ENCODE data around the gene DYNC2H1. TPM values are rescaled to one million over a fixed set of nuclear protein-coding genes. Genes with fewer than 3 reads are reported as not detected.
A peak's percentile ranks its signal among the peaks of the same experiment; 100 is the strongest.

Gene DYNC2H1
- total and polyA plus RNA-seq, 2 donors (not counting 1 experiment from before 2014, with no cell fraction given), result 20.1 to 65.9 TPM

- DNase-seq (ENCODE audit: low read depth in 2 of 2), result peak in 1 of 2 donors; percentile 10
- TF ChIP-seq EZH2 (IDR thresholded peaks at IDR 0.05; ENCODE audit: low read length, missing control alignments) (no peak), CTCF (conservative IDR thresholded peaks at IDR 0.05 in 1 of 2, IDR thresholded peaks at IDR 0.05 in 1 of 2; ENCODE audit: low read depth in 1 of 2, low read length in 2 of 2) (no peak)
- H3K4me1 ChIP-seq (ENCODE audit: control insufficient read depth, extremely low read depth, insufficient read depth, low read length), result no peaks in the 10 kb centered on the region
- H3K79me2 ChIP-seq (ENCODE audit: control insufficient read depth, insufficient read depth, low read length), result no peaks in the 10 kb centered on the region
- H3K9me3 ChIP-seq (ENCODE audit: control insufficient read depth, insufficient read depth, low read depth, low read length), result no peaks in the 10 kb centered on the region
- no peaks in the 10 kb centered on the region for H3K36me3 ChIP-seq (ENCODE audit: control insufficient read depth, insufficient read depth, low read length)
- no peak overlapping the region for H3K4me2 ChIP-seq (ENCODE audit: extremely low read depth, insufficient read depth, low read length)
- H3K27me3 ChIP-seq (ENCODE audit: control insufficient read depth, insufficient read depth, low read length), result no peaks in the 10 kb centered on the region
- no peak overlapping the region for H3K27ac ChIP-seq (ENCODE audit: insufficient read depth, low read length)
- H4K20me1 ChIP-seq (ENCODE audit: control insufficient read depth, extremely low read depth, insufficient read depth, low read length), result no peaks in the 10 kb centered on the region
- no peak overlapping the region for H3K4me3 ChIP-seq (replicated peaks in 1 of 4; ENCODE audit: control extremely low read depth in 1 of 4, insufficient read depth in 1 of 4, low read depth in 3 of 4, low read length in 4 of 4)
- H2AFZ ChIP-seq (ENCODE audit: low read length), result no peak overlapping the region
- no peak overlapping the region for H3K9ac ChIP-seq (ENCODE audit: insufficient read depth, low read length)
Observed at GRCh38 chr11:103465555-103466140, 356.4 kb downstream of the DYNC2H1 start.

- H3K36me3 ChIP-seq (ENCODE audit: control insufficient read depth, insufficient read depth, low read length), result no peaks in the 10 kb centered on the region
- DNase-seq (ENCODE audit: low read depth in 2 of 2), result no peak
- H3K4me3 ChIP-seq (replicated peaks in 1 of 4; ENCODE audit: control extremely low read depth in 1 of 4, insufficient read depth in 1 of 4, low read depth in 3 of 4, low read length in 4 of 4), result no peak overlapping the region
- H2AFZ ChIP-seq (ENCODE audit: low read length), result no peak overlapping the region
- no peaks in the 10 kb centered on the region for H3K9me3 ChIP-seq (ENCODE audit: control insufficient read depth, insufficient read depth, low read depth, low read length)
- no peak overlapping the region for H3K4me2 ChIP-seq (ENCODE audit: extremely low read depth, insufficient read depth, low read length)
- no peaks in the 10 kb centered on the region for H3K27me3 ChIP-seq (ENCODE audit: control insufficient read depth, insufficient read depth, low read length)
- H4K20me1 ChIP-seq (ENCODE audit: control insufficient read depth, extremely low read depth, insufficient read depth, low read length), result no peaks in the 10 kb centered on the region
- no peak overlapping the region for H3K9ac ChIP-seq (ENCODE audit: insufficient read depth, low read length)
- no peak for TF ChIP-seq CTCF (conservative IDR thresholded peaks at IDR 0.05 in 1 of 2, IDR thresholded peaks at IDR 0.05 in 1 of 2; ENCODE audit: low read depth in 1 of 2, low read length in 2 of 2)
- H3K4me1 ChIP-seq (ENCODE audit: control insufficient read depth, extremely low read depth, insufficient read depth, low read length), result no peaks in the 10 kb centered on the region
- no peak overlapping the region for H3K27ac ChIP-seq (ENCODE audit: insufficient read depth, low read length)
- H3K79me2 ChIP-seq (ENCODE audit: control insufficient read depth, insufficient read depth, low read length), result no peaks in the 10 kb centered on the region
Observed at GRCh38 chr11:103471546-103471945, 362.3 kb downstream of the DYNC2H1 start.

- no peak overlapping the region for H3K27ac ChIP-seq (ENCODE audit: insufficient read depth, low read length)
- H3K4me3 ChIP-seq (replicated peaks in 1 of 4; ENCODE audit: control extremely low read depth in 1 of 4, insufficient read depth in 1 of 4, low read depth in 3 of 4, low read length in 4 of 4), result no peak overlapping the region
- TF ChIP-seq EZH2 (IDR thresholded peaks at IDR 0.05; ENCODE audit: low read length, missing control alignments) (no peak), CTCF (conservative IDR thresholded peaks at IDR 0.05 in 1 of 2, IDR thresholded peaks at IDR 0.05 in 1 of 2; ENCODE audit: low read depth in 1 of 2, low read length in 2 of 2) (no peak)
- no peaks in the 10 kb centered on the region for H3K4me1 ChIP-seq (ENCODE audit: control insufficient read depth, extremely low read depth, insufficient read depth, low read length)
- H2AFZ ChIP-seq (ENCODE audit: low read length), result no peak overlapping the region
- no peaks in the 10 kb centered on the region for H3K36me3 ChIP-seq (ENCODE audit: control insufficient read depth, insufficient read depth, low read length)
- H3K79me2 ChIP-seq (ENCODE audit: control insufficient read depth, insufficient read depth, low read length), result no peaks in the 10 kb centered on the region
- H3K9me3 ChIP-seq (ENCODE audit: control insufficient read depth, insufficient read depth, low read depth, low read length), result no peaks in the 10 kb centered on the region
- no peak overlapping the region for H3K4me2 ChIP-seq (ENCODE audit: extremely low read depth, insufficient read depth, low read length)
- no peak for DNase-seq (ENCODE audit: low read depth in 2 of 2)
- no peaks in the 10 kb centered on the region for H3K27me3 ChIP-seq (ENCODE audit: control insufficient read depth, insufficient read depth, low read length)
- no peak overlapping the region for H3K9ac ChIP-seq (ENCODE audit: insufficient read depth, low read length)
- H4K20me1 ChIP-seq (ENCODE audit: control insufficient read depth, extremely low read depth, insufficient read depth, low read length), result no peaks in the 10 kb centered on the region
Observed at GRCh38 chr11:103476874-103477273, 367.6 kb downstream of the DYNC2H1 start.

Measured in fibroblast of lung (primary cell).